Gastrocnemius medialis (tissue), 4 donors: ENCODE measurements around the gene PIK3R1. TPM values are rescaled to one million over a fixed set of nuclear protein-coding genes. Genes with fewer than 3 reads are reported as not detected.

ENCODE experiments used
- ATAC-seq, 2 donors: fragments of 150-250 bp; one replicate each; pipeline ENCODE4 v1.9.1; 2016
- DNase-seq, 2 donors: peaks; one replicate each; pipeline ENCODE4 v3.0.0-alpha.2; 2019
- H3K27ac ChIP-seq, 4 donors: fragments of 200-600 bp; sonication (generic); 1 replicate in 1 of 4; 2 replicates in 3 of 4; pipeline ENCODE4 v1.5.1; 2016 to 2018; ENCODE audit warnings: mild to moderate bottlenecking in 2 of 4, moderate library complexity in 1 of 4
- H3K27me3 ChIP-seq, 3 donors: fragments of 200-600 bp; sonication (generic) in 2 of 3; 1 replicate in 1 of 3; 2 replicates in 2 of 3; pipeline versions ENCODE4 v1.5.1 to v1.6.0; 2016 to 2019; ENCODE audit warnings: mild to moderate bottlenecking in 1 of 3, moderate library complexity in 1 of 3
- H3K36me3 ChIP-seq, 2 donors: fragments of 200-600 bp; sonication (generic) in 1 of 2; one replicate each; pipeline ENCODE4 v1.5.1; 2017 to 2018
- H3K4me1 ChIP-seq, 2 donors: fragments of 200-600 bp; sonication (generic) in 1 of 2; one replicate each; pipeline ENCODE4 v1.5.1; 2016 to 2017; ENCODE audit warnings: mild to moderate bottlenecking in 2 of 2
- H3K4me3 ChIP-seq, 4 donors: fragments of 200-600 bp; sonication (generic) in 3 of 4; 1 replicate in 1 of 4; 2 replicates in 3 of 4; pipeline ENCODE4 v1.5.1; 2016 to 2019; ENCODE audit warnings: mild to moderate bottlenecking in 2 of 4
- H3K9me3 ChIP-seq, 3 donors: fragments of 200-600 bp; sonication (generic) in 2 of 3; 1 replicate in 1 of 3; 2 replicates in 2 of 3; pipeline ENCODE4 v1.5.1; 2016 to 2019
- POLR2A ChIP-seq, 2 donors: fragments of 450-650 bp; IDR thresholded peaks; one replicate each; pipeline ENCODE4 v1.6.1; 2017; ENCODE audit warnings: antibody characterized with exemption in 2 of 2, mild to moderate bottlenecking in 2 of 2, moderate library complexity in 2 of 2
- in situ Hi-C, 4 donors: fragments of 200-750 bp; cut with MboI; loops; one replicate each; pipeline versions ENCODE4 v1.15.0 to v1.8.0; 2017; ENCODE audit warnings: low sequenced_read_pairs in 4 of 4
- intact Hi-C: fragments of 100-400 bp; cut with DNase I; formaldehyde crosslinking; loops from one replicate; pipeline ENCODE4 v1.15.1; 2023; ENCODE audit warnings: low total_unique reads
- total RNA-seq, 4 donors: library from RNA; depleted of rRNA; stranded (reverse); fragments of >200 nt; gene quantifications; one replicate each; pipeline versions ENCODE4 v1.1.0 to v1.2.3, GENCODE V29; 2016
- TF ChIP-seq, protein P1 (sequence below), 5 experiments: fragments of 450-650 bp in 3 of 5; fragments of 200-600 bp in 2 of 5; sonication (generic) in 2 of 5; IDR thresholded peaks in 4 of 5; conservative IDR thresholded peaks in 1 of 5; 1 replicate in 4 of 5; 2 replicates in 1 of 5; pipeline ENCODE4 v1.5.1; 2016 to 2019; ENCODE audit warnings: antibody characterized with exemption in 5 of 5, mild to moderate bottlenecking in 3 of 5, moderate library complexity in 3 of 5

The PIK3R1 gene
- total RNA-seq, 4 donors from 2014 or later = 87.2 to 129 (median 100) TPM

DNA sequence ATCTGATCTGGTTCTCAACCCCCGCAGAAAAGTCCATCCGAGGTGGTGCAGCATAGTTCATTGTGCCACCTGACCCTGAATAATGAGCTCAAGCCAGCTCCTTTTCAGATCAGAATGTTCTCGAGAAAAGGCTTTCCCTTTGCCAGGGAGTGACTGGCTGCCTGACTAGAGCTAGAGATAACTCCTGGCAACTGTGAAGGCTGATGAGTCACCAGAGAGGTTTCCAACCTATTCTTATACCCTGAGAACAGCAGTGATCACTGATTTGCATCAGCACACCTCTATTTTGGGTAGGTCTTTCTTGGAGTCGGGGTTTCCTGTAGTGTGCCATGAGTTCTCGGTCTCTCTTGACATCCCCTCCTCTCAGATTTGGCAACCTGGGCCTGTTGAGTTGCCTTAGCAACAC, 127.9 kb downstream of the PIK3R1 start:
- no peaks in the 10 kb centered on the region for H3K27me3 ChIP-seq
- H3K27ac ChIP-seq = peak overlapping the region; percentile 57 to 76 (median 68)
- intact Hi-C loops (loop anchor here (1.0 to 5.0 kb wide), 2 partner anchors 55 to 364 kb away; no protein-coding TSS in a partner anchor), in situ Hi-C loops (no loop called here)
- H3K9me3 ChIP-seq = no peaks in the 10 kb centered on the region
- TF ChIP-seq, protein P1, sequence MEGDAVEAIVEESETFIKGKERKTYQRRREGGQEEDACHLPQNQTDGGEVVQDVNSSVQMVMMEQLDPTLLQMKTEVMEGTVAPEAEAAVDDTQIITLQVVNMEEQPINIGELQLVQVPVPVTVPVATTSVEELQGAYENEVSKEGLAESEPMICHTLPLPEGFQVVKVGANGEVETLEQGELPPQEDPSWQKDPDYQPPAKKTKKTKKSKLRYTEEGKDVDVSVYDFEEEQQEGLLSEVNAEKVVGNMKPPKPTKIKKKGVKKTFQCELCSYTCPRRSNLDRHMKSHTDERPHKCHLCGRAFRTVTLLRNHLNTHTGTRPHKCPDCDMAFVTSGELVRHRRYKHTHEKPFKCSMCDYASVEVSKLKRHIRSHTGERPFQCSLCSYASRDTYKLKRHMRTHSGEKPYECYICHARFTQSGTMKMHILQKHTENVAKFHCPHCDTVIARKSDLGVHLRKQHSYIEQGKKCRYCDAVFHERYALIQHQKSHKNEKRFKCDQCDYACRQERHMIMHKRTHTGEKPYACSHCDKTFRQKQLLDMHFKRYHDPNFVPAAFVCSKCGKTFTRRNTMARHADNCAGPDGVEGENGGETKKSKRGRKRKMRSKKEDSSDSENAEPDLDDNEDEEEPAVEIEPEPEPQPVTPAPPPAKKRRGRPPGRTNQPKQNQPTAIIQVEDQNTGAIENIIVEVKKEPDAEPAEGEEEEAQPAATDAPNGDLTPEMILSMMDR (IDR thresholded peaks at IDR 0.05 in 4 of 5, conservative IDR thresholded peaks at IDR 0.05 in 1 of 5) = no peak
- TF ChIP-seq POLR2A (IDR thresholded peaks at IDR 0.05) = no peak
- peak; percentile 85 to 89 for DNase-seq
- no peak overlapping the region for H3K4me3 ChIP-seq
- peaks cover 7 to 20% of the 10 kb centered on the region in 2 donors for H3K4me1 ChIP-seq
- ATAC-seq = peak; percentile 98 to 99
- no peaks in the 10 kb centered on the region for H3K36me3 ChIP-seq

DNA sequence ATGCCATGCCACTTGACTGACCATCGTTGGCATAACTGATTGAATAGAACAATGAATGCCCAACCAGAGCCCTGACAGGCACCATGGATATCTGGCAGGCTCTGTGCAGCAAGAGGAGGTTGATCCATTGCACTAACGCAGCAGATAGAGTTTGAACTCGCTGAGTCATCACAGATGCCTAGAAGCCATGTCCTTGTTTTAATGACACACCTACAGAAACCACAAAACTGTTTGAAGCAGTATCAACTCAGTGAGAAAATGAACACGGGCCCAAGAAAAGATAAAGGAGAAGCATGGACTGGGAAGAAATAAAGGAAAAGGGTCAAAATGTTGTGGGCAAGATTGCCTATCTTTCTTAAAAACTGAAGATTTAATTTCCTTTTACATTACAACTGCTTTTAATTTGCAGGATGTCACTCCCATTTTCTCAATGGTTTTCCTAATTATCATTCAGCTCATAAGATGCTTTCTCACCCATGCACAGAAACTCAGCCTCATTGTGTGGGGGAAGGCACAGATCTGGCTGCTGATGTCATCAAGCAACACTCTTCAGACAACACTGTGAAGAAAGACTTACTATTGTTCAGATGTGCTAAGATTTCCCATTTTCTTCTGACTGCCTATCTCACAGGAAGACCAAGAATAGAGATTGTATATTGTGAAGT, 129.0 kb downstream of the PIK3R1 start:
- H3K4me1 ChIP-seq = peaks cover 7 to 26% of the 10 kb centered on the region in 2 donors
- H3K27ac ChIP-seq = peak overlapping the region; percentile 57 to 76 (median 68)
- H3K4me3 ChIP-seq = no peak overlapping the region
- H3K36me3 ChIP-seq = no peaks in the 10 kb centered on the region
- ATAC-seq (no peak), DNase-seq (peak in 1 of 2 donors; percentile 37)
- no peaks in the 10 kb centered on the region for H3K27me3 ChIP-seq
- H3K9me3 ChIP-seq = no peaks in the 10 kb centered on the region
- intact Hi-C loops = loop anchor here (2.0 to 5.0 kb wide), 2 partner anchors 104 to 363 kb away; no protein-coding TSS in a partner anchor
- TF ChIP-seq, protein P1 (IDR thresholded peaks at IDR 0.05 in 4 of 5, conservative IDR thresholded peaks at IDR 0.05 in 1 of 5) = no peak
- no peak for TF ChIP-seq POLR2A (IDR thresholded peaks at IDR 0.05)
- in situ Hi-C loops = no loop called here

DNA sequence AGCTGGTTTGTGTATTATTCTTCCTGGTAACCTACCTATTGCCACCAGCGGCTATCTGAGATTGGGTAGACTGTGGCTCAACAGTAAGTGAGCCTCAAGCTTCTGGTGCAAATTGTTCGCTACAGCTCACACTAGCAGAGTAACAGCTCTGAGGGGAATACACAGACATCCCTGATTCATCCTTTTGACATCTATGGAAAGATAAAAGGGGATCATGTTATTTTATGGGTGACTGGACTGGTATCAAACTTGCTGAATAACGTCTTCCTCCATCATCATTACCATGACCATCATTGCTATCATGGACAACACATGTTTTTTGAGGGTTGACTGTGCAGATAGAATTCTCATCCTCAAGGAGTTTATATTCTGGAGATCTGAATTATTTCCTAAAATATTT, 129.6 kb downstream of the PIK3R1 start:
- intact Hi-C loops (loop anchor here (2.0 kb wide), 1 partner anchor 104 kb away; no protein-coding TSS in a partner anchor), in situ Hi-C loops (no loop called here)
- H3K9me3 ChIP-seq = no peaks in the 10 kb centered on the region
- no peak for ATAC-seq
- no peak overlapping the region for H3K27ac ChIP-seq
- TF ChIP-seq, protein P1 (IDR thresholded peaks at IDR 0.05 in 4 of 5, conservative IDR thresholded peaks at IDR 0.05 in 1 of 5) = no peak
- TF ChIP-seq POLR2A (IDR thresholded peaks at IDR 0.05) = no peak
- H3K36me3 ChIP-seq = no peaks in the 10 kb centered on the region
- peaks cover 7 to 26% of the 10 kb centered on the region in 2 donors for H3K4me1 ChIP-seq
- no peak for DNase-seq
- H3K4me3 ChIP-seq = no peak overlapping the region
- no peaks in the 10 kb centered on the region for H3K27me3 ChIP-seq

DNA sequence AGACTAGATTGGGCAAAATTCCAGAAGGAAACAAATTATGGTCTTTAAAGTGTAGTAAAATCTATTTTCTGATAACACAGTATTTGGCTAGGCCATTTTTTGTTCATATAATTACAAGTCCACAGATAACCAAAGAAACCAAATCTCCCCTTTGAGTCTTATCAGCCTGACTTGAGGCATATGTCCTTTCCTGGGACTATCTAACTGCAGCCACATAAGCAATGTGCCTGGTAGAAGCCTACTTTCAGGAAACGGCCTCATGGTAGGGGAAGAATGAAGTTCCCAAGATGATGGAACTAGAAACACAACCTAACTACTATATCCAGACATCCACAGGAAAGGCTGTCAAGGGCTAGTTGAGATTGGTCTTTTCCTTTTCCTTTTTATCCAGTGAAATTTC, 130.0 kb downstream of the PIK3R1 start:
- TF ChIP-seq, protein P1 (IDR thresholded peaks at IDR 0.05 in 4 of 5, conservative IDR thresholded peaks at IDR 0.05 in 1 of 5) = no peak
- TF ChIP-seq POLR2A (IDR thresholded peaks at IDR 0.05) = no peak
- Histone ChIP-seq H3K4me1 (peaks cover 7 to 26% of the 10 kb centered on the region in 2 donors), H3K27me3 (no peaks in the 10 kb centered on the region), H3K9me3 (no peaks in the 10 kb centered on the region), H3K36me3 (no peaks in the 10 kb centered on the region), H3K27ac (no peak overlapping the region), H3K4me3 (no peak overlapping the region)
- in situ Hi-C loops = no loop called here
- no peak for ATAC-seq
- intact Hi-C loops = loop anchor here (2.0 kb wide), 1 partner anchor 103 kb away; no protein-coding TSS in a partner anchor
- DNase-seq = no peak
